IgD-negative memory B cell (primary cell): ENCODE measurements around the gene FCGBP. TPM values are rescaled to one million over a fixed set of nuclear protein-coding genes. Genes with fewer than 3 reads are reported as not detected.
A peak's percentile ranks its signal among the peaks of the same experiment; 100 is the strongest.
"Not testable (repeated sequence)": the region's sequence is repeated elsewhere in the genome, so short reads cannot be mapped to it uniquely, and the experiment has no call there.

ENCODE experiments used
- H3K27ac Mint-ChIP-seq, 3 donors: one replicate each; pipeline ENCODE4 v1.8.0; 2020 to 2022; ENCODE audit warnings: mild to moderate bottlenecking in 3 of 3, mixed read lengths in 3 of 3, moderate library complexity in 1 of 3
- H3K27me3 Mint-ChIP-seq: one replicate; pipeline ENCODE4 v1.8.0; 2021; ENCODE audit warnings: mixed read lengths
- H3K36me3 Mint-ChIP-seq: one replicate; pipeline ENCODE4 v1.8.0; 2020; ENCODE audit warnings: mild to moderate bottlenecking, mixed read lengths
- H3K4me1 Mint-ChIP-seq, 3 donors: one replicate each; pipeline ENCODE4 v1.8.0; 2020 to 2022; ENCODE audit warnings: mixed read lengths in 3 of 3, mild to moderate bottlenecking in 1 of 3
- H3K4me3 Mint-ChIP-seq, 4 donors: one replicate each; pipeline ENCODE4 v1.8.0; 2020 to 2022; ENCODE audit warnings: mild to moderate bottlenecking in 4 of 4, mixed read lengths in 4 of 4, moderate library complexity in 3 of 4
- H3K9me3 Mint-ChIP-seq, 3 donors: one replicate each; pipeline ENCODE4 v1.8.0; 2020 to 2021; ENCODE audit warnings: mixed read lengths in 3 of 3, mild to moderate bottlenecking in 1 of 3
- polyA plus RNA-seq: library from polyadenylated mRNA; unstranded; fragments of 300-500 nt; fragmentation: Illumina TruSeq; gene quantifications from one replicate; pipeline ENCODE4 v1.2.3, GENCODE V29; 2021

FCGBP gene
- polyA plus RNA-seq, 1 donor from 2014 or later, result 0.25 TPM

DNA sequence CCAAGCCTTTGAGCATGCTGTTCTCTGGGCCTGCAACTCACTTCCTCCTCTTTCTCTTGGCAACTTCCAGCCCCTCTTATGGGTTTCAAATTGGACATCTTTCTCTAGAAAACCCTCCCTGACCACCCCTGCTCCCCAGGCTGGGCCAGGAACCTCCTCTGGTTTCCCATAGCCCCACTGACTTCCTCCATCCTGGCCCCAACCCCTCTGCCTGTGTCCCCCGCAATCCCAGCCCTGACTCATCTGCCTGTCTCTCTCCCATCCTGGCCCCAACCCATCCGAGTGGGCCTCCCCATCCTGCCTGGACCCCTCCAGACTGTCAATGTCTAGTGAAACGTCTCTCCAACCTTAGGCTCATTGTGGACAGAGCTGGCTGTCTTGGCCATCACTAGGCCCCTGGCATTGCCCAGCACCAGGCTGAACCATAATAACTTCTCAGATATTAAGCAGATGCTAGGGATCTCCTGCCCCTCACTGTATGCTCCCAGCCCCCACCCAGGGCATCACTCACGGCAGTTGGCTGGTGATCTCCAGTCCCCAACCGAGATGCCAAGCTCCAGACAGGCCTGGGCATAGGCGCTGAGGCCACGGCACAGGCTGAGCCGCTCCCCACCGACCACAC, 16.8 kb downstream of the FCGBP start:
- H3K27ac Mint-ChIP-seq, result no peak overlapping the region

DNA sequence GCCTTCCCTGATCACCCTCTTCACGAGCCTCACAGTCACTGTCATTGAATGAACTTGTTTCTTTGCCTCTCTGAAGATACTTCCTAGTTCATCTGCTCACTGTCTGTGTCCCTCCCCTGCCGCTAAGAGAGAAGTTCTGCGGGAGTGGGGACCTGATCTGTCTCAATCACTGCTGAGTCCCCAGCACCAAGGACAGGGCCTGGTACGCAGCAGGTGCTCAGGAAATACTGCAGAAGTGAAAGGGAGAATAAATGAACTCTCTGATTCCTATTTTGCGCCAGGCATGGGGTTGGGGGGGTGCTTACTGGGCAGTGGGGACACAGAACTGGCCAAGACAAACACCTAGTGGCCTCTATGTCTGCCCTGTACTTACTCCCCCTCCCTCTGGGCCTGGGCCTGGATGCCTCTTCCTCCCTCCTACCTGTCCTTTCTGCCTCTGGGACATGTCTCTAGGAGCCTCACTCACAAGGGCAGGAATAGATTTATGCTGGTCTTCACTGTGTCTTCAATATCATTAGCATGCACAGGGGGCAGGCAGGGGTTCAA, 17.5 kb downstream of the FCGBP start:
- Mint-ChIP-seq H3K27ac (peak overlapping the region in 1 of 3 donors; percentile 17), H3K4me1 (peaks cover 0 to 3% (median 2%) of the 10 kb centered on the region in 3 donors), H3K4me3 (no peak overlapping the region), H3K27me3 (no peaks in the 10 kb centered on the region), H3K36me3 (peaks cover 4% of the 10 kb centered on the region), H3K9me3 (no peaks in the 10 kb centered on the region)

More for the DNA sequence above, 16.8 kb downstream of the FCGBP start:
- Mint-ChIP-seq H3K4me3 (no peak overlapping the region), H3K9me3 (no peaks in the 10 kb centered on the region), H3K36me3 (peaks cover 4% of the 10 kb centered on the region), H3K4me1 (peaks cover 0 to 3% (median 2%) of the 10 kb centered on the region in 3 donors), H3K27me3 (no peaks in the 10 kb centered on the region)

DNA sequence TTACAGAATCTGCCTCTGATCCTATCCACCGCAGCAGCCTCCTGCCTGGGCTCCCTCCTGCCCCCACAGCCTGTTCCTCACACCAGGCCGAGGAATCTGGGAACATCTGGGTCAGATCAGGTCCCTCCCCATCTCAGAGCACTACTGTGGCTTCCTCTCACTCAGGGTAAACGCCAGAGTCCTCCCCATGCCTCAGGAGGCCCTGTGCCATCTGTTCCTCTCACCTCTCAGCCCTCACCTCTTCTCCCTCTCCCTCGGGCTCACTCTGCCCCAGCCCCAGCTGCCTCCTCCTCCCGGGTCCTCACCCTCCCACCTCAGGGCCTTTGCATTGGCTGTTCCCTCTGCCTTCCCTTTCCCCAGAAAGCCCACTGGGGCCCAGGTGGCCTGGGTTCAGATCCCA, 18.2 kb downstream of the FCGBP start:
- H3K36me3 Mint-ChIP-seq, result peaks cover 6% of the 10 kb centered on the region
- no peak overlapping the region for H3K4me3 Mint-ChIP-seq
- peak overlapping the region in 1 of 3 donors; percentile 29 for H3K27ac Mint-ChIP-seq
- peaks cover 0 to 3% (median 2%) of the 10 kb centered on the region in 3 donors for H3K4me1 Mint-ChIP-seq
- H3K9me3 Mint-ChIP-seq, result no peaks in the 10 kb centered on the region
- H3K27me3 Mint-ChIP-seq, result no peaks in the 10 kb centered on the region

DNA sequence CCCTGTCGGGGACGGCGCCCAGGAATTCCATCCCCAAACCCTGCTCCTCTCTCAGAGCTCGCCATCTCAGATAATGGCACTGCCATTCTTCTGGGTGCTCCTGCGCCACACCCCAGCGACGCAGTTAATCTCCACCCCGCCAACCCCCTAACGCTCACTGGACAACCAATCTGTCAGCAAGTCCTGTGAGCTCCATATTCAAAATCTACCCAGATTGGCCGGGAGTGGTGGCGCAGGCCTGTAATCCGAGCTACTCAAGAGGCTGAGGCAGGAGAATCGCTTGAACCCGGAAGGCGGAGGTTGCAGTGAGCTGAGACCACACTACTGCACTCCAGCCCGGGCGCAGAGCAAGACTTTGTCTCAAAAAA, 18.6 kb downstream of the FCGBP start:
- H3K27ac Mint-ChIP-seq, result no peak overlapping the region
- H3K4me1 Mint-ChIP-seq, result peaks cover 0 to 3% (median 2%) of the 10 kb centered on the region in 3 donors
- H3K9me3 Mint-ChIP-seq, result no peaks in the 10 kb centered on the region
- H3K27me3 Mint-ChIP-seq, result no peaks in the 10 kb centered on the region
- H3K4me3 Mint-ChIP-seq, result no peak overlapping the region
- peaks cover 6% of the 10 kb centered on the region for H3K36me3 Mint-ChIP-seq

DNA sequence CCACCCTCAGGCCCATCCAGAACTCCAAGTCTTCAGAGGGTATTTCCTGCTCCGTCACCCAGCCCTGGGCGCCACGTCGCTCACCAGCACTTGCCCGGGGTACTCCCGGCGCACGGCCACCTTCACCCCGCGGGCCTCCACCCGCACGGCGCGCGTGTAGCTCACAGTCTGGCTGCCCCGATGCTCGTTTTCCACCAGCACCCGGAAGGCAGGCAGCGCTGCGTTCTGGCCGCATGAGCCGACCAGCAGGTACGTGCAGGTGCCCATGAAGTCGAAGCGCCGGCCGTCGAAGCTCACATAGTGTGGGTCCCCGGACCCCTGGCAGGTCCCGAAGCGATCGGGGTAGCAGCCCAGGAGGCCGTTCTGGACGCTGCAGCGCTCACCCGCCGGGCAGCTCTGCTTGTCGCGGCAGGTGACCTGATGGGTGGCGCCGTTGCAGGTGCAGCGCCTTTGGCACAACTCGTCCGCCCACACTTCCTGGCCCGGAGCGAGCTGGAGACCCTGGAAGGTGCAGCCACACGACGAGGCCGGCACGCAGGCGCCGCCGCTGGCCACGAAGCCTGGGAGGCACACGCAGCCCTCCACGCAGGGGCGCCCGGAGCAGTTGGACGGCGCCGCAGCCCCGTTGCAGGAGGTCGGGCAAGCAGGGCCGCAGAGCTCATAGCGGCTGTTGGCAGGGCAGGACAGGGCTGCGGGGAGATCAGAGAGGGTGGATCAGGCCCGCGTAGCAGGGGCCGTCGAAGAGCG, 19.2 kb downstream of the FCGBP start:
- H3K36me3 Mint-ChIP-seq, result peaks cover 6% of the 10 kb centered on the region
- H3K27ac Mint-ChIP-seq, result no peak overlapping the region
- no peak overlapping the region for H3K4me3 Mint-ChIP-seq
- H3K9me3 Mint-ChIP-seq, result no peaks in the 10 kb centered on the region
- no peaks in the 10 kb centered on the region for H3K27me3 Mint-ChIP-seq
- H3K4me1 Mint-ChIP-seq, result peaks cover 0 to 3% (median 3%) of the 10 kb centered on the region in 3 donors

GRCh38 chr19:39913682-39914333, 20.6 kb downstream of the FCGBP start:
- Mint-ChIP-seq H3K36me3 (peaks cover 6% of the 10 kb centered on the region), H3K27ac (no peak overlapping the region), H3K4me1 (peaks cover 0 to 3% (median 3%) of the 10 kb centered on the region in 3 donors), H3K27me3 (no peaks in the 10 kb centered on the region), H3K9me3 (no peaks in the 10 kb centered on the region), H3K4me3 (no peak overlapping the region)

DNA sequence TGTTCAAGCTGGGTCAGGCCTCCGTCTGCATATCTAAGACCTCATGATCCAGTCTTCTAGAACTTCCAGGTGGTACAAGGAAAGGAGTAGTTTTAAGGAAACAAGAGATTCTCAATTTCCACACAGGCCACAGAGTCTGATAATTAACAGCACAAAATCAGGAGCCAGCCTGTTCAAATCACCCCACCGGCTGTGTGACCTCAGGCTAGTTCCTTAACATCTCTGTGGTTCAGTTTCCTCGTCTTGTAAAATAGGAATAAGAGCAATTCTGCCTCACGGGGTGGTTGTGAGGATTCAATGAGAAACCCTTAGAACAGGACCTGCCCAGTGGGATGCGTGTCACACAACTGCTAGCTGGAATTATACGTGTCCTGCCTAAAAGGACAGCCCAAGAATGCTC, 25.6 kb downstream of the FCGBP start:
- H3K27ac Mint-ChIP-seq, result peak overlapping the region in 1 of 3 donors; percentile 67
- no peaks in the 10 kb centered on the region for H3K9me3 Mint-ChIP-seq
- H3K36me3 Mint-ChIP-seq, result peaks cover 2% of the 10 kb centered on the region
- H3K4me1 Mint-ChIP-seq, result peaks cover 0 to 7% (median 2%) of the 10 kb centered on the region in 3 donors
- no peak overlapping the region for H3K4me3 Mint-ChIP-seq
- H3K27me3 Mint-ChIP-seq, result no peaks in the 10 kb centered on the region

DNA sequence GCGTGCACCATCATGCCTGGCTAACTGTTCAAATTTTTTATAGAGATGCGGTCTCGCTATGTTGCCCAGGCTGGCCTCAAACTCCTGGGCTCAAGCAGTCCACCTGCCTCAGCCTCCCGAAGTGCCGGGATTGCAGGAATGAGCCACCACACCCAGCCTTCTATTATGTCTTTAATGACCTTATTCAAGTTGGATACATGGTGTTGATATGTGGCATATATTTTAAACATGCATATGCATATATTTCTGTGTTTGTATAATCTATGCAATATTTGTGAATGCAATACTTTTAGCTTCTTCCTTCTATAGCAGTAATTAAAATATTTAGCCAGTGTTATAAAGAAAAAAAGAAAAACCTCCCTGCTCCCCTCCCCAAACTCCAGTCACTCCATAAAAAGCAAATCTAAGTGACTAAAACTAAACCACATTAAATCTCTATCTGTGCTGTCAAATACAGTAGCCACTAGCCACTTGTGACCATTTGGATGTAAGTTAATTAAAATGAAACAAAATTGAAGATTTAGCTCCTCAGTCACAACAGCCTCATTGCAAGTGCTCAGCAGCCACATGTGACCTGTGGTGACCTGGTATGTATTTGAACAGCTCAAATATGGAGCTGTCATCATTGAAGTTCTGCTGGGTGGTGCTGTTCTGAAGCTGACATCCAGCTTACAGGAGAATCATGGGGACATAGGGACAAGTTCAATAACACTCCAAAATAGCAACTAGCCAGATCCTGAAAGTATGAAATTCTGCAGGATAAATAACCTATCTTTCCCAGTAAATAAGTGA, 27.4 kb downstream of the FCGBP start:
- peaks cover 0 to 7% (median 2%) of the 10 kb centered on the region in 3 donors for H3K4me1 Mint-ChIP-seq

GRCh38 chr19:39906283-39906682, 28.2 kb downstream of the FCGBP start:
- H3K9me3 Mint-ChIP-seq, result no peaks in the 10 kb centered on the region
- no peak overlapping the region for H3K4me3 Mint-ChIP-seq
- H3K36me3 Mint-ChIP-seq, result no peaks in the 10 kb centered on the region
- peaks cover 0 to 7% (median 2%) of the 10 kb centered on the region in 3 donors for H3K4me1 Mint-ChIP-seq
- H3K27me3 Mint-ChIP-seq, result no peaks in the 10 kb centered on the region
- H3K27ac Mint-ChIP-seq, result peak overlapping the region in 1 of 3 donors; percentile 1

More for the DNA sequence above, 27.4 kb downstream of the FCGBP start:
- Mint-ChIP-seq H3K27ac (peak overlapping the region in 1 of 3 donors; percentile 1), H3K36me3 (peaks cover 2% of the 10 kb centered on the region), H3K27me3 (no peaks in the 10 kb centered on the region), H3K4me3 (no peak overlapping the region), H3K9me3 (no peaks in the 10 kb centered on the region)

GRCh38 chr19:39903486-39904091, 30.8 kb downstream of the FCGBP start:
- H3K36me3 Mint-ChIP-seq, H3K27ac Mint-ChIP-seq, H3K4me1 Mint-ChIP-seq, H3K9me3 Mint-ChIP-seq, H3K27me3 Mint-ChIP-seq, H3K4me3 Mint-ChIP-seq: not testable (repeated sequence)

- H3K4me1 Mint-ChIP-seq, H3K4me3 Mint-ChIP-seq, H3K27me3 Mint-ChIP-seq, H3K36me3 Mint-ChIP-seq, H3K27ac Mint-ChIP-seq, H3K9me3 Mint-ChIP-seq: not testable (repeated sequence)
Observed at GRCh38 chr19:39902326-39902725, 32.1 kb downstream of the FCGBP start.

DNA sequence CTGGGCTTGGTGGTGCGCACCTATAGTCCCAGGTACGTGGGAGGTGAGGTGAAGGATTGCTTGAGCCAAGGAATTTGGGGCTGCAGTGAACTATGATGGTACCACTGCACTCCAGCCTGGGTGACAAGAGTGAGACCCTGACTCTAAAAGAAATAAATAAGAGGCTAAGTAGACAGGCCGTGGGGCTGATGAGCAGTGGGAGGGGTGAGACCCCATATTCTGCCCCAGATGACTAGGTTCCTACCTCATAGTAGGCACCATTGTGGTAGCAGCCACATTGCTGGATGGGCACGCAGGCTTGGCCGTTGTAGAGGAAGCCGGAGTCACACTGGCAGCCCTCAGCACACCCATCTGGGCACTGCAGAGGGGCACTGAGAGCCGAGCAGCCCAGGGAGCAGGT, 32.8 kb downstream of the FCGBP start:
- not testable (repeated sequence) for H3K36me3 Mint-ChIP-seq, H3K9me3 Mint-ChIP-seq, H3K27ac Mint-ChIP-seq, H3K4me3 Mint-ChIP-seq, H3K27me3 Mint-ChIP-seq, H3K4me1 Mint-ChIP-seq

DNA sequence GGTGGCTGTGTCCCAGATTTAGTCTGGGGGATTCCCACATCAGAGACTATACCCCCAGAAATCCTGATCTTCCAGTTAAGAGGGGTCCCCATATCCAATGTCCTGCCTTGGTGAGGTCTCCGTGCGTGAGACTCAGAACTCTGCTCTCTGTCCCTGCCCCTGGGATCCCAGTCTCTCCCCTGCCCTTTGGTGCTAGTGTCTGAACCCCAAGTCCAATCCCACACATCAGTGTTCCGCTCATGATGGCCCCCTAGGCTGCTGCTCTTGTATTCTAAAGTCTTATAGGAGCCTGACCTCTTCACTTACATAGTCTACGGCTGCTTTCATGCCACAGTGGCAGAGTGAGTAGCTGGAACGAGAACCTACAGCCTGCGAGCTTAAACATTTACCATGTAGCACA, 35.6 kb downstream of the FCGBP start:
- H3K4me1 Mint-ChIP-seq, H3K9me3 Mint-ChIP-seq, H3K27ac Mint-ChIP-seq, H3K27me3 Mint-ChIP-seq, H3K4me3 Mint-ChIP-seq, H3K36me3 Mint-ChIP-seq: not testable (repeated sequence)

DNA sequence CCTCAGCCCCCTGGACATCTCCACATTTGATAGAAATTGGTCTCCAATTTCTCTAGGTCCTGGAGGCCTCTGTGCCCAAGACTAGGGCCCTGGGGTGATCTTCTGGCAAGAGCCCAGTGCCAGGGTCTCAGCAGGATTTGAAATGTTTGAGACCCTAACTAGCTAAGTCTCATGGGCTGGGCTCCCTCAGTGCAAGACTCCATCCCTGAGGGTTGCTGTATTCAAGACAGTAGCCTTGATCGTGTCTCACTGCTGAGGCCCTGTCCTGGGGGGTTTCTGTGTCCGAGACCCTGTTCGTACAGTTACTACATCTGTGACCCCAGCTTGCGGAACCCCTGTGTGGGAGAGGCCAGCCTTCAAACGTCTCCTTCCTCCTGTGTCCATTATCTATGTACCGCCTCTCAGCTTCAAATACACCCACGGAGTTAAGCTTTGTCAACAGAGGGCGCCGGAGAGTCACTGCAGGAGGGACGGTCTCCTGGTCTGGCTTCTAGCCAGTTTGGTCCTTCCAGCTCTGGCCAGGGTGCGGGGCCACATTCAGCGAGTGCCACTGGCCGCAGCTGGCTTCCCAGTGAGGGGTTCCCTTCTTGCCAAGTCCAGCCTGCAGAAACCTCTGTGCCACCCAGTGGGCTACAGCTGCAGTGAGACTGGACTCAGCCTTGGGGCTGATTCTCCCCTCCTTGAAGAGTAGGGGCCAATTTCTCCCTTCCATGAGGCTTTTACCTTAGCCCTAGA, 36.8 kb downstream of the FCGBP start:
- H3K4me1 Mint-ChIP-seq, H3K9me3 Mint-ChIP-seq, H3K27ac Mint-ChIP-seq, H3K27me3 Mint-ChIP-seq, H3K4me3 Mint-ChIP-seq, H3K36me3 Mint-ChIP-seq: not testable (repeated sequence)
